ENCODE data around the gene ATP2B2. TPM values are rescaled to one million over a fixed set of nuclear protein-coding genes. Genes with fewer than 3 reads are reported as not detected.

Gene ATP2B2
- total and polyA plus RNA-seq, 2 of the 8 experiments (the other 6 are each of a cell fraction or from before 2014, with no cell fraction given) = 0.14 to 1.2 TPM

GRCh38 chr3:10389995-10390394, 115.4 kb downstream of the ATP2B2 start:
- Histone ChIP-seq H3K4ac (replicated peaks; ENCODE audit: insufficient read length, low read depth, low read length) (no peak overlapping the region), H2BK20ac (ENCODE audit: low read length) (no peak overlapping the region), H3K23ac (ENCODE audit: insufficient read length) (no peak overlapping the region), H3K4me3 (ENCODE audit: extremely low read depth in 1 of 4, insufficient read depth in 2 of 4, low read depth in 3 of 4, low read length in 4 of 4) (no peak overlapping the region), H3K18ac (ENCODE audit: extremely low read depth, low read length) (no peak overlapping the region), H3K23me2 (ENCODE audit: low read depth, low read length) (no peaks in the 10 kb centered on the region), H3K79me1 (ENCODE audit: low read depth, low read length) (no peaks in the 10 kb centered on the region), H4K20me1 (replicated peaks in 1 of 2; ENCODE audit: control insufficient read depth in 1 of 2, insufficient read depth in 2 of 2, low read length in 2 of 2) (no peaks in the 10 kb centered on the region), H3K14ac (ENCODE audit: insufficient read length) (no peak overlapping the region), H4K8ac (ENCODE audit: extremely low read depth, insufficient read depth, low read length) (no peak overlapping the region), H3K79me2 (ENCODE audit: control insufficient read depth in 1 of 2, insufficient read depth in 2 of 2, low read length in 2 of 2) (no peaks in the 10 kb centered on the region), H3K4me1 (replicated peaks in 1 of 4; ENCODE audit: control insufficient read depth in 3 of 4, insufficient read depth in 4 of 4, low read length in 3 of 4) (peaks cover 2 to 8% (median 7%) of the 10 kb centered on the region in 4 experiments), H4K91ac (replicated peaks; ENCODE audit: insufficient read length, low read length) (no peak overlapping the region), H3K9me3 (ENCODE audit: insufficient read depth in 2 of 2, low read depth in 1 of 2, low read length in 1 of 2) (peaks cover 35% of the 10 kb centered on the region in 2 experiments), H2BK120ac (replicated peaks; ENCODE audit: low read depth, low read length) (no peak overlapping the region), H2AK5ac (ENCODE audit: low read depth, low read length) (no peak overlapping the region), H2BK12ac (ENCODE audit: low read depth, low read length) (no peak overlapping the region), H2BK5ac (ENCODE audit: low read depth, low read length) (no peak overlapping the region), H3K4me2 (ENCODE audit: insufficient read depth in 1 of 2, low read depth in 2 of 2, low read length in 2 of 2) (no peak overlapping the region), H3K27me3 (replicated peaks in 1 of 4; ENCODE audit: control insufficient read depth in 3 of 4, extremely low read depth in 1 of 4, insufficient read depth in 3 of 4, low read length in 3 of 4) (no peaks in the 10 kb centered on the region), H2BK15ac (ENCODE audit: low read length) (no peak overlapping the region), H2AFZ (ENCODE audit: low read length) (no peak overlapping the region), H3K9ac (replicated peaks in 1 of 4; ENCODE audit: extremely low read depth in 1 of 4, low read depth in 3 of 4, low read length in 3 of 4) (no peak overlapping the region), H3K56ac (replicated peaks; ENCODE audit: insufficient read length, low read depth, low read length) (no peak overlapping the region), H4K5ac (ENCODE audit: insufficient read length, low read depth, low read length) (no peak overlapping the region), H3K36me3 (ENCODE audit: control insufficient read depth in 2 of 4, insufficient read depth in 4 of 4, low read length in 3 of 4) (no peaks in the 10 kb centered on the region), H3K27ac (ENCODE audit: low read depth, low read length) (no peak overlapping the region)
- DNase-seq (ENCODE audit: low read depth in 1 of 2, low spot score in 2 of 2) (no peak), FAIRE-seq (no peak)
- 73% methylated on average over 2 of the region's 2 CpGs; no CpG with 5 or more reads in 1 of the 2 experiments for WGBS, 2 experiments (ENCODE audit: extremely low coverage in 1 of 2, insufficient coverage in 1 of 2, insufficient read length in 1 of 2, insufficient replicate concordance in 2 of 2, low coverage in 1 of 2, low lambda C conversion rate in 2 of 2, missing lambda C conversion rate in 1 of 2)
- CTCF ChIA-PET (ENCODE audit: partially characterized antibody) = interaction anchor here (0.6 to 2.6 kb wide), 3 partner anchors 10 to 170 kb away, joined by 3 to 6 read pairs (median 5); no protein-coding TSS in a partner anchor
- POLR2A ChIA-PET (ENCODE audit: partially characterized antibody) = interaction anchor here (1.0 kb wide), 1 partner anchor 8 kb away, joined by 3 read pairs; no protein-coding TSS in a partner anchor
- TF ChIP-seq GABPA (IDR thresholded peaks at IDR 0.05; ENCODE audit: borderline replicate concordance, insufficient read depth, low read length) (no peak), HDAC6 (IDR thresholded peaks at IDR 0.05; ENCODE audit: low read depth, low read length) (no peak), KDM4A (IDR thresholded peaks at IDR 0.05; ENCODE audit: low read depth, low read length, severe bottlenecking) (no peak), JUND (IDR thresholded peaks at IDR 0.05; ENCODE audit: low read length) (no peak), RXRA (IDR thresholded peaks at IDR 0.05; ENCODE audit: insufficient read depth, low read depth, low read length) (no peak), FOSL1 (IDR thresholded peaks at IDR 0.05; ENCODE audit: insufficient read depth, low read depth, low read length) (no peak), SAP30 (IDR thresholded peaks at IDR 0.05; ENCODE audit: insufficient read depth, insufficient replicate concordance, low read length) (no peak), CTBP2 (IDR thresholded peaks at IDR 0.05; ENCODE audit: borderline replicate concordance, insufficient read depth, insufficient read length, low read length) (no peak), JUN (IDR thresholded peaks at IDR 0.05; ENCODE audit: low read depth, low read length) (no peak), CREB1 (IDR thresholded peaks at IDR 0.05) (no peak), POU5F1 (IDR thresholded peaks at IDR 0.05; ENCODE audit: low read depth, low read length) (no peak), CHD1 (IDR thresholded peaks at IDR 0.05; ENCODE audit: low read depth, low read length) (no peak), YY1 (IDR thresholded peaks at IDR 0.05; ENCODE audit: low read depth, low read length) (no peak), CBX8 (IDR thresholded peaks at IDR 0.05; ENCODE audit: borderline replicate concordance, low read depth, low read length) (no peak), SP4 (IDR thresholded peaks at IDR 0.05; ENCODE audit: low read length) (no peak)

Data from H1 (cell line).